SK-N-MC (cell line): ENCODE data around the gene CERKL.

Experiments used
- EZH2 ChIP-seq: fragments of 200-600 bp; sonication (generic); IDR thresholded peaks from one replicate; pipeline ENCODE4 v1.6.1; 2017; ENCODE audit warnings: antibody characterized with exemption
- POLR2AphosphoS5 ChIP-seq: IDR thresholded peaks from 2 replicates; pipeline ENCODE4 v1.6.1; 2012; ENCODE audit warnings: mild to moderate bottlenecking, low read depth, low read length, borderline replicate concordance

- TF ChIP-seq EZH2 (no peak), POLR2AphosphoS5 (no peak)
Observed at GRCh38 chr2:181623159-181623558, 33.7 kb downstream of the CERKL start.
